ENCODE results near the gene COLGALT1. TPM values are rescaled to one million over a fixed set of nuclear protein-coding genes. Genes with fewer than 3 reads are reported as not detected.
A peak's percentile ranks its signal among the peaks of the same experiment; 100 is the strongest.

Gene COLGALT1
- total RNA-seq, 3 donors from 2014 or later (not counting 1 experiment from before 2014, with no cell fraction given) = 39.0 to 55.4 (median 43.7) TPM

DNA sequence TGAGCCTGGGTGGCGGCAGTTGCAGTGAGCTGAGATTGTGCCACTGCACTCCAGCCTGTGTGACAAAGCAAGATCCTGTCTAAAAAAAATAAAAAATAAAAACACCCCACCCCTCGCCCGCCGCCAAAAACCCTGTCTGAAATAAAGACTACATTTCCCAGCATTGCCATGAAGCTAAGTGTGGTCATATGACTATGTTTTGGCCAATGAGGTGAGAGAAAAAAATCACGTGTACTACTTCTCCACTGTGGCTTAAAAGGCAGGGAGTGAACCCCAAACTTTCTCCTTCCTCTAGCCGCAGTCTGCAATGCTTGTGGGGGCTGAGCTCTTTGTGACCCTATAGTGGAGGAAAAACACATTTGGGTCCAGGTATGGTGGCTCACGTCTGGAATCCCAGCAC, 54.9 kb downstream of the COLGALT1 start:
- H3K36me3 ChIP-seq (ENCODE audit: control insufficient read depth, insufficient read depth, low read length) = no peaks in the 10 kb centered on the region
- H3K4me3 ChIP-seq (ENCODE audit: low read length) = no peak overlapping the region
- intact Hi-C loops (cut with micrococcal nuclease) = no loop called here
- TF ChIP-seq, protein P1, sequence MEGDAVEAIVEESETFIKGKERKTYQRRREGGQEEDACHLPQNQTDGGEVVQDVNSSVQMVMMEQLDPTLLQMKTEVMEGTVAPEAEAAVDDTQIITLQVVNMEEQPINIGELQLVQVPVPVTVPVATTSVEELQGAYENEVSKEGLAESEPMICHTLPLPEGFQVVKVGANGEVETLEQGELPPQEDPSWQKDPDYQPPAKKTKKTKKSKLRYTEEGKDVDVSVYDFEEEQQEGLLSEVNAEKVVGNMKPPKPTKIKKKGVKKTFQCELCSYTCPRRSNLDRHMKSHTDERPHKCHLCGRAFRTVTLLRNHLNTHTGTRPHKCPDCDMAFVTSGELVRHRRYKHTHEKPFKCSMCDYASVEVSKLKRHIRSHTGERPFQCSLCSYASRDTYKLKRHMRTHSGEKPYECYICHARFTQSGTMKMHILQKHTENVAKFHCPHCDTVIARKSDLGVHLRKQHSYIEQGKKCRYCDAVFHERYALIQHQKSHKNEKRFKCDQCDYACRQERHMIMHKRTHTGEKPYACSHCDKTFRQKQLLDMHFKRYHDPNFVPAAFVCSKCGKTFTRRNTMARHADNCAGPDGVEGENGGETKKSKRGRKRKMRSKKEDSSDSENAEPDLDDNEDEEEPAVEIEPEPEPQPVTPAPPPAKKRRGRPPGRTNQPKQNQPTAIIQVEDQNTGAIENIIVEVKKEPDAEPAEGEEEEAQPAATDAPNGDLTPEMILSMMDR (IDR thresholded peaks at IDR 0.05) = no peak
- H3K4me3 Mint-ChIP-seq = no peak overlapping the region
- no peak overlapping the region for H3K27ac Mint-ChIP-seq
- H3K27ac ChIP-seq (ENCODE audit: low read length) = no peak overlapping the region
- no peaks in the 10 kb centered on the region for H3K27me3 ChIP-seq (ENCODE audit: control insufficient read depth, insufficient read depth, low read length)
- peaks cover 13% of the 10 kb centered on the region for H3K4me1 ChIP-seq (ENCODE audit: control insufficient read depth, insufficient read depth, low read length)
- H3K4me1 Mint-ChIP-seq = peaks cover 11 to 14% of the 10 kb centered on the region in 2 donors
- 90% methylated on average over 3 of the region's 7 CpGs for WGBS (ENCODE audit: insufficient coverage)
- H3K9me3 Mint-ChIP-seq = no peaks in the 10 kb centered on the region
- H3K9me3 ChIP-seq (ENCODE audit: control insufficient read depth, insufficient read depth, low read length) = no peaks in the 10 kb centered on the region
- H3K27me3 Mint-ChIP-seq (ENCODE audit: low read depth in 2 of 2) = peaks cover 8 to 10% of the 10 kb centered on the region in 2 donors
- DNase-seq (peak in 1 of 2 donors; percentile 34), ATAC-seq (no peak)
- H3K36me3 Mint-ChIP-seq = no peaks in the 10 kb centered on the region

GRCh38 chr19:17611462-17612244, 56.2 kb downstream of the COLGALT1 start:
- Mint-ChIP-seq H3K4me3 (no peak overlapping the region), H3K4me1 (peaks cover 4 to 5% of the 10 kb centered on the region in 2 donors), H3K27ac (no peak overlapping the region), H3K9me3 (no peaks in the 10 kb centered on the region), H3K27me3 (ENCODE audit: low read depth in 2 of 2) (peaks cover 8 to 10% of the 10 kb centered on the region in 2 donors), H3K36me3 (no peaks in the 10 kb centered on the region)
- Histone ChIP-seq H3K4me1 (ENCODE audit: control insufficient read depth, insufficient read depth, low read length) (peaks cover 6% of the 10 kb centered on the region), H3K9me3 (ENCODE audit: control insufficient read depth, insufficient read depth, low read length) (no peaks in the 10 kb centered on the region), H3K36me3 (ENCODE audit: control insufficient read depth, insufficient read depth, low read length) (no peaks in the 10 kb centered on the region), H3K27ac (ENCODE audit: low read length) (no peak overlapping the region), H3K4me3 (ENCODE audit: low read length) (no peak overlapping the region), H3K27me3 (ENCODE audit: control insufficient read depth, insufficient read depth, low read length) (peaks cover 6% of the 10 kb centered on the region)
- intact Hi-C loops (cut with micrococcal nuclease) = no loop called here
- TF ChIP-seq, protein P1 (IDR thresholded peaks at IDR 0.05) = no peak
- WGBS (ENCODE audit: insufficient coverage) = 83% methylated on average over 6 of the region's 7 CpGs
- ATAC-seq (no peak), DNase-seq (no peak)

DNA sequence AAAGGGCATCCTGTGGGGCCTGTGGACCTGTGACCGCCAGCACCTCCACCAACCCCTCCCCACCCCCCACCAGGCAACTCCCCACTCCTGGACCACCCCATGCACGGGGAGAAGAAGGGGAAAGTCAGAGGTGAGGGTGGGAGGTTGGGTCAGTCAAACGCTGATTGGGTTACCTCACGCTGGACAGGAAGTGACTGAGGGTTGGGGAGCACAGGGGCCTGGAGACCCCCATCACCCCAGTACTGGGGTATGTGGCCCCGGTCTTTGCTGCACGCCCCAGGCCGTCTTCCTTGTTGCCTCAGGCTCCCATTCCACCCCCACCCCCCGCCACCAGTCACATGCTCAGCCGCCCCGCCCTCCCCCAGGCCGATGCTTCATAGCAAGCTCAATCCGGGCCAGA, 59.0 kb downstream of the COLGALT1 start:
- TF ChIP-seq, protein P1 (IDR thresholded peaks at IDR 0.05) = no peak
- H3K27me3 ChIP-seq (ENCODE audit: control insufficient read depth, insufficient read depth, low read length) = peaks cover 11% of the 10 kb centered on the region
- no peak overlapping the region for H3K4me3 ChIP-seq (ENCODE audit: low read length)
- H3K4me3 Mint-ChIP-seq = no peak overlapping the region
- H3K4me1 ChIP-seq (ENCODE audit: control insufficient read depth, insufficient read depth, low read length) = peaks cover 6% of the 10 kb centered on the region
- 86% methylated on average over 9 of the region's 12 CpGs for WGBS (ENCODE audit: insufficient coverage)
- H3K36me3 Mint-ChIP-seq = no peaks in the 10 kb centered on the region
- H3K27ac Mint-ChIP-seq = no peak overlapping the region
- ATAC-seq (no peak), DNase-seq (no peak)
- intact Hi-C loops (cut with micrococcal nuclease) = no loop called here
- H3K36me3 ChIP-seq (ENCODE audit: control insufficient read depth, insufficient read depth, low read length) = no peaks in the 10 kb centered on the region
- peaks cover 13 to 30% of the 10 kb centered on the region in 2 donors for H3K27me3 Mint-ChIP-seq (ENCODE audit: low read depth in 2 of 2)
- H3K9me3 Mint-ChIP-seq = no peaks in the 10 kb centered on the region
- no peak overlapping the region for H3K27ac ChIP-seq (ENCODE audit: low read length)
- no peaks in the 10 kb centered on the region for H3K4me1 Mint-ChIP-seq
- H3K9me3 ChIP-seq (ENCODE audit: control insufficient read depth, insufficient read depth, low read length) = no peaks in the 10 kb centered on the region
